Left lung (tissue), 10 donors: ENCODE measurements around the gene SRSF2. TPM values are rescaled to one million over a fixed set of nuclear protein-coding genes. Genes with fewer than 3 reads are reported as not detected.
"Not testable (repeated sequence)": the region's sequence is repeated elsewhere in the genome, so short reads cannot be mapped to it uniquely, and the experiment has no call there.

Source experiments
- ATAC-seq: fragments of 200-7000 bp; cut with Tn5 transposase; one replicate; pipeline ENCODE4 v1.9.1; 2020; ENCODE audit warnings: moderate library complexity
- DNase-seq, 4 donors: peaks; one replicate each; pipeline ENCODE4 v3.0.0-alpha.2; 2013 to 2020
- H3K27ac ChIP-seq, 2 donors: fragments of 200-600 bp; sonication (generic) in 1 of 2; one replicate each; pipeline versions ENCODE4 v1.5.0 to v1.8.0; 2020 to 2021
- H3K27me3 ChIP-seq, 2 donors: fragments of 200-600 bp; sonication (generic) in 1 of 2; one replicate each; pipeline versions ENCODE4 v1.5.0 to v1.8.0; 2020 to 2021
- H3K36me3 ChIP-seq, 2 donors: fragments of 200-600 bp; sonication (generic) in 1 of 2; one replicate each; pipeline versions ENCODE4 v1.5.0 to v1.8.0; 2020 to 2021
- H3K4me1 ChIP-seq, 2 donors: fragments of 200-600 bp; one replicate each; pipeline ENCODE4 v1.8.0; 2021
- H3K4me3 ChIP-seq, 2 donors: fragments of 200-600 bp; sonication (generic) in 1 of 2; one replicate each; pipeline versions ENCODE4 v1.5.0 to v1.8.0; 2020 to 2021; ENCODE audit warnings: mild to moderate bottlenecking in 1 of 2
- H3K9me3 ChIP-seq, 2 donors: fragments of 200-600 bp; sonication (generic) in 1 of 2; one replicate each; pipeline versions ENCODE4 v1.5.0 to v1.8.0; 2020 to 2021
- intact Hi-C, 2 donors: fragments of 100-400 bp; cut with DNase I; formaldehyde crosslinking; loops; one replicate each; pipeline versions ENCODE4 v1.11.2 to v1.14.2; 2022
- polyA plus RNA-seq, 6 donors: library from polyadenylated mRNA; unstranded; fragments of 120-200 nt; gene quantifications; one replicate each; pipeline ENCODE4 v1.2.1, GENCODE V29; 2013; ENCODE audit not compliant: insufficient read length in 6 of 6
- total RNA-seq, 2 donors: library from RNA; stranded (reverse); fragmentation: NEBNext Ultra II Directional; extraction: Animal tissue kit (Norgen Biotek cat#: 25700); gene quantifications; one replicate each; pipeline ENCODE4 v1.2.1, GENCODE V29; 2021
- TF ChIP-seq, protein P1 (sequence below), 2 donors: fragments of 200-600 bp; sonication (generic) in 1 of 2; IDR thresholded peaks; one replicate each; pipeline versions ENCODE4 v1.5.0 to v1.8.0; 2021; ENCODE audit warnings: antibody characterized with exemption in 2 of 2
- donor health status: DM: no; HTN: yes; CAD: no.
- donor health status: DM: no; HTN: no; CAD: no.

The SRSF2 gene
- total and polyA plus RNA-seq, 8 donors: 114 to 393 (median 356) TPM

DNA sequence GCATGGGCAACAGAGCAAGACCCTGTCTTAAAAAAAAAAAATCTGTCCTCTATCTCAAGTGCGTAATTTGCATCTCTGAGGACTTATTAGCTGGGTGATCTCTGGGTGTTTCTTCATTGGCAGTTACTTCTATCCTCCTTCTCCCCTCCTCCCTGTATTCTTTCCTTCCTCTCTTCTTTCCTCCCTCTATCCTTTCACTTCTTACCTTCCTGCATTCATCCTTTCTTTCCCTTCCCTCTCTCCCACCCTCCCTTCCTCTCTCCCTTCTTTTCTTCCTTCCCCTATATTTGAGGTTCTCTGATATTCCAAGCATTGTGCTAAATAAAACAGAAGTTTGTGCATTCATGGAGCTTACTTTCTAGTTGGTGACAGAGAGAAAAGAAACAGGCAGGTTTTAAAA, 11.5 kb upstream of the SRSF2 start:
- H3K36me3 ChIP-seq: peaks cover 0 to 64% of the 10 kb centered on the region in 2 donors
- no peak for ATAC-seq

DNA sequence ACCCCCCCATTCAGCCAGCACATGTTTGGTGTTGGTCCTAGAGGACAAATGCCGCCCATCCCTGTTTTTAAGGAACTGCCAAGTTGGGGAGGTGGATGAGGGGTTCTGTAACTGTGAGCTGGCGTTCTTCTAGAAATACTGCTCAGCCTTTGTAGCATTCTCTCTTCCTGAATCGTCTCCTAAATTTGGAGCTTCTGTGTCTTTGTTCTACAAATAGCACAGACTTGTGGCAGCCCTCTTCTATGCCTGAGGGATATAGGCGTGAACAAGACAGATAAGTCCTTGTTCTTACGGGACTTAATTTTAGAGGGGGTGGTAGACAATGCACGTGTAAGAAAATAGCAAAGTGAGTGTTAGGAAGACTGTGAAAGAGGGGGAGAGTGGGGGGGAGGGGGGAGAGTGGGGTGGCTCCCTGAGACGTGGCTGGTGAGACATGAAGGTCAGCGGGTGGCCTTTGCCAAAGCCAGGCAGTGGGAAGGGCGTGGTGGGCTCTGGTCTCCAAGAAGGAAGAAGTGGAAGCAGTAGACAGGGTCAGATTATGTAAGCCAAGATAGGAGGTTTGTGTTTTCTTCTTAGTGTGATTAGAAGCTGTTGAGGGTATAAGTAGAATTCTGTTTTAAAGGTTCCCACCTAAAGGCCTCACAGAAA, 10.7 kb upstream of the SRSF2 start:
- TF ChIP-seq, protein P1, sequence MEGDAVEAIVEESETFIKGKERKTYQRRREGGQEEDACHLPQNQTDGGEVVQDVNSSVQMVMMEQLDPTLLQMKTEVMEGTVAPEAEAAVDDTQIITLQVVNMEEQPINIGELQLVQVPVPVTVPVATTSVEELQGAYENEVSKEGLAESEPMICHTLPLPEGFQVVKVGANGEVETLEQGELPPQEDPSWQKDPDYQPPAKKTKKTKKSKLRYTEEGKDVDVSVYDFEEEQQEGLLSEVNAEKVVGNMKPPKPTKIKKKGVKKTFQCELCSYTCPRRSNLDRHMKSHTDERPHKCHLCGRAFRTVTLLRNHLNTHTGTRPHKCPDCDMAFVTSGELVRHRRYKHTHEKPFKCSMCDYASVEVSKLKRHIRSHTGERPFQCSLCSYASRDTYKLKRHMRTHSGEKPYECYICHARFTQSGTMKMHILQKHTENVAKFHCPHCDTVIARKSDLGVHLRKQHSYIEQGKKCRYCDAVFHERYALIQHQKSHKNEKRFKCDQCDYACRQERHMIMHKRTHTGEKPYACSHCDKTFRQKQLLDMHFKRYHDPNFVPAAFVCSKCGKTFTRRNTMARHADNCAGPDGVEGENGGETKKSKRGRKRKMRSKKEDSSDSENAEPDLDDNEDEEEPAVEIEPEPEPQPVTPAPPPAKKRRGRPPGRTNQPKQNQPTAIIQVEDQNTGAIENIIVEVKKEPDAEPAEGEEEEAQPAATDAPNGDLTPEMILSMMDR (IDR thresholded peaks at IDR 0.05): no peak
- H3K4me1 ChIP-seq: no peaks in the 10 kb centered on the region
- ATAC-seq (no peak), DNase-seq (no peak)
- intact Hi-C loops: no loop called here
- no peaks in the 10 kb centered on the region for H3K27me3 ChIP-seq
- H3K36me3 ChIP-seq: peaks cover 0 to 66% of the 10 kb centered on the region in 2 donors
- H3K4me3 ChIP-seq: no peak overlapping the region
- H3K27ac ChIP-seq: no peak overlapping the region
- H3K9me3 ChIP-seq: no peaks in the 10 kb centered on the region

More for the DNA sequence above, 11.5 kb upstream of the SRSF2 start:
- H3K4me3 ChIP-seq: no peak overlapping the region
- H3K27me3 ChIP-seq: no peaks in the 10 kb centered on the region
- H3K9me3 ChIP-seq: no peaks in the 10 kb centered on the region
- H3K4me1 ChIP-seq: no peaks in the 10 kb centered on the region
- no peak for DNase-seq
- TF ChIP-seq, protein P1 (IDR thresholded peaks at IDR 0.05): no peak
- intact Hi-C loops: no loop called here
- H3K27ac ChIP-seq: no peak overlapping the region

DNA sequence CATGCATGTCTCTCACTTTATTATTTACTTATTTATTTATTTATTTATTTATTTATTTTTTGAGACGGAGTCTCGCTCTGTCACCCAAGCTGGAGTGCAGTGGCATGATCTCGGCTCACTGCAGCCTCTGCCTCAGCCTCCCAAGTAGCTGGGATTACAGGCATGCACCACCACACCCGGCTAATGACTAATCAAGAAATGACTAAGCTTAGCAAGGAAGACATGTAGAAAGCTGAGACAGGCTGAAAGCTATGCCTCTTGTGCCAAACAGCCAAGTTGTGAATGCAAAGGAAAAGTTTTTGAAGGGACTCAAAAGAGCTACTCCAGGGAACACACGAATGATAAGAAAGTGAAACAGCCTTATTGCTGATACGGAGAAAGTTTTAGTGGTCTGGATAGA, 8.7 kb upstream of the SRSF2 start:
- H3K9me3 ChIP-seq, H3K27ac ChIP-seq, H3K27me3 ChIP-seq, DNase-seq, ATAC-seq, intact Hi-C loops, H3K4me1 ChIP-seq, H3K4me3 ChIP-seq: not testable (repeated sequence)
- peaks cover 0 to 80% of the 10 kb centered on the region in 2 donors for H3K36me3 ChIP-seq

DNA sequence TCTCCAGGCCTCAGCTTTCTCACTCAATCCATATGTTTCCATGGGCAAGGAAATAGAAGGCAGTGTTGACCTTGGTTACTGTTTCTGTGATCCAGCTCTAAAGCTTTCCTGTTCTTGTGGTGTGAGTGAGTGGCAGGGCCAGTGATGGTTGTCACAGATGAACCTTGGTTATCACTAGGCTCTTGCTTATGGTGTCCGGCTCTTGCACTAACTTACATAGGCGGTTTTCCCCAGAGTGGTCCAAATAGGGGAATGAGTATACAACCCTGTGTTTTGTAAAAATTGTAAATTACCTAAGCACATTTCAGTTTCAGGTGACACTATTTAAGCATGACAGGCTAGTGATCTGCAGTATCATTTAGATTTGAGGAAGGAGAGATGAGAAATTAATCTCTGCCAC, 7.6 kb upstream of the SRSF2 start:
- Histone ChIP-seq H3K36me3 (peaks cover 0 to 72% of the 10 kb centered on the region in 2 donors), H3K4me3 (no peak overlapping the region), H3K9me3 (no peaks in the 10 kb centered on the region), H3K27ac (no peak overlapping the region), H3K27me3 (no peaks in the 10 kb centered on the region), H3K4me1 (peaks cover 0 to 11% of the 10 kb centered on the region in 2 donors)
- intact Hi-C loops: no loop called here
- DNase-seq: no peak
- TF ChIP-seq, protein P1 (IDR thresholded peaks at IDR 0.05): no peak
- ATAC-seq: no peak

DNA sequence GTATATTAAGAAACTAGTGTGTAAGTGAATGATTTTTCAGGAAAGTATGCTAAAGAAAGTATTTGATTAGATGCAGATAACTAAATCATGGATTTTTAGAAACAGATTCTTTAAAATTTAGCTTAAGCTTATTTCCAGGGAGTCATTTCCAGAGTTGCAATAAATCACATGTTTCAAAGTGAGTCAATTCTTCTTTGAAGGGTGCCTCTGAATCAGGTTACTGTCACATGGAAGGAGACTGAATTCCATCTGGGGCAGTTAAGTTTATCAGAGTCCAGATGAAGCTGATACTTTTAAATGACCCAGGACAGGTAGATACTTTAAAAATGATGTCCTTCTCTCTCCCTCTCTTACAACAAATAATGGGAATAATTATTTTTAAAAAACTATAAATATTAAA, 5.8 kb upstream of the SRSF2 start:
- Histone ChIP-seq H3K27me3 (no peaks in the 10 kb centered on the region), H3K4me1 (peaks cover 8 to 27% of the 10 kb centered on the region in 2 donors), H3K4me3 (no peak overlapping the region), H3K27ac (no peak overlapping the region), H3K36me3 (peaks cover 0 to 64% of the 10 kb centered on the region in 2 donors), H3K9me3 (no peaks in the 10 kb centered on the region)
- intact Hi-C loops: no loop called here
- no peak for ATAC-seq
- DNase-seq: no peak
- TF ChIP-seq, protein P1 (IDR thresholded peaks at IDR 0.05): no peak
